Stimulated activated CD4-positive, alpha-beta T cell treated with anti-CD3 and anti-CD28 coated beads, Interleukin-2, amount 100 ng/mL, for 24 hours (primary cell): ENCODE results near the gene TP53TG5.
A peak's percentile ranks its signal among the peaks of the same experiment; 100 is the strongest.

Experiments used
- DNase-seq, 2 donors: peaks; one replicate each; pipeline ENCODE4 v3.0.0-alpha.2; 2020

Gene TP53TG5

GRCh38 chr20:45405571-45406259 is 27.6 kb upstream of the TP53TG5 start:
- DNase-seq: no peak

- DNase-seq: no peak
These were observed 26.3 kb upstream of the TP53TG5 start for GRCh38 chr20:45404438-45404837.

- DNase-seq: no peak
These were observed 24.8 kb upstream of the TP53TG5 start for GRCh38 chr20:45402946-45403345.

- no peak for DNase-seq
These were observed 22.4 kb upstream of the TP53TG5 start for GRCh38 chr20:45400346-45401031.

- DNase-seq: no peak
These were observed 20.9 kb upstream of the TP53TG5 start for GRCh38 chr20:45399018-45399417.

- no peak for DNase-seq
These were observed 16.9 kb upstream of the TP53TG5 start for GRCh38 chr20:45395114-45395415.

- no peak for DNase-seq
These were observed 16.3 kb upstream of the TP53TG5 start for GRCh38 chr20:45394221-45395113.

GRCh38 chr20:45392733-45393132 is 14.6 kb upstream of the TP53TG5 start:
- no peak for DNase-seq

GRCh38 chr20:45391559-45391958 is 13.4 kb upstream of the TP53TG5 start:
- DNase-seq: no peak

- DNase-seq: no peak
These were observed 12.8 kb upstream of the TP53TG5 start for GRCh38 chr20:45390931-45391330.

- no peak for DNase-seq
These were observed 9.1 kb upstream of the TP53TG5 start for GRCh38 chr20:45387274-45387673.

GRCh38 chr20:45377269-45377668 is 856 bp downstream of the TP53TG5 start:
- DNase-seq: no peak

- DNase-seq: no peak
These were observed 3.2 kb downstream of the TP53TG5 start for GRCh38 chr20:45374966-45375365.

- DNase-seq: no peak
These were observed 4.0 kb downstream of the TP53TG5 start for GRCh38 chr20:45374101-45374467.

- peak; percentile 94 to 95 for DNase-seq
These were observed 4.6 kb downstream of the TP53TG5 start for GRCh38 chr20:45373353-45374100.

- no peak for DNase-seq
These were observed 5.3 kb downstream of the TP53TG5 start for GRCh38 chr20:45372646-45373352.

- no peak for DNase-seq
These were observed 5.9 kb downstream of the TP53TG5 start for GRCh38 chr20:45372241-45372640.

- DNase-seq: no peak
These were observed 7.5 kb downstream of the TP53TG5 start for GRCh38 chr20:45370571-45371160.

- no peak for DNase-seq
These were observed 9.7 kb downstream of the TP53TG5 start for GRCh38 chr20:45368221-45368980.

- no peak for DNase-seq
These were observed 11.0 kb downstream of the TP53TG5 start for GRCh38 chr20:45367126-45367525.

- DNase-seq: peak in 1 of 2 donors; percentile 13
These were observed 11.5 kb downstream of the TP53TG5 start for GRCh38 chr20:45366631-45367030.
